HG02642 (cell line): ENCODE measurements around the gene RAB30.

Source experiments
- ATAC-seq: cut with Tn5 transposase; IDR thresholded peaks from one replicate; pipeline ENCODE4 v1.9.1; 2021; ENCODE audit warnings: mild to moderate bottlenecking; ENCODE audit not compliant: unreplicated experiment, poor library complexity

RAB30 gene

DNA sequence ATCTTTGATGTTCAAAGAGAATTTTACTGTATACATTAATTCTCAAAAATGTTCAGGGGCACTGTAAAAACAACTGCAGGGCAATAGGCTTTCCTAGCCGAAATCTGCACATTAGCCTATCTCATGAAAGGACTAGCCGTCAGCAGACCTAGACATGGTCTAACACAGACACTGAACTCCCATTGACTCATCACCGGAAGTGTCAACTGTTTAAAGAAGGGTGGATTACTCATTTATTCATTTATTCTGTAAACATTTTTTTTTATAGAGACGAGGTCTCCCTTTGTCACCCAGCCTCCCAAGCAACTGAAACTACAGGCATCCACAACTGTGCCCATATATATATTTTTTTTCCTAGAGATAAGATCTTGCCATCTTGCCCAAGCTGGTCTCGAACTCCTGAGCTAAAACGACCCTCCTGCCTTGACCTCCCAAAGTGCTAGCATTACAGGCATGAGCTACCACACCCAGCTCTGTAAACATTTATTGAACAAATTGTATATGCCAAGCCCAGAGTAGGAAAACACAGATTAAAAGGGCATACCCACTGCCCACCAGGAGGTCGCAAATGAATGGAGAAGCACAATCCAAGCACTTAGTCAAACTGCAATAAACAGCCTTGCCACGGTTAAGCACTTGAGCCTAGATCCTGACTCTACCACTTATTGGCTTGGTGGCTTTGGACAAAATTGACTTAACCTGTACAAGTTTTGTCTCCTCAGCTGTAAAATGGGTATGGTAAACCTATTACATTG lies 26.6 kb downstream of the RAB30 start:
- peak; percentile 76 for ATAC-seq

DNA sequence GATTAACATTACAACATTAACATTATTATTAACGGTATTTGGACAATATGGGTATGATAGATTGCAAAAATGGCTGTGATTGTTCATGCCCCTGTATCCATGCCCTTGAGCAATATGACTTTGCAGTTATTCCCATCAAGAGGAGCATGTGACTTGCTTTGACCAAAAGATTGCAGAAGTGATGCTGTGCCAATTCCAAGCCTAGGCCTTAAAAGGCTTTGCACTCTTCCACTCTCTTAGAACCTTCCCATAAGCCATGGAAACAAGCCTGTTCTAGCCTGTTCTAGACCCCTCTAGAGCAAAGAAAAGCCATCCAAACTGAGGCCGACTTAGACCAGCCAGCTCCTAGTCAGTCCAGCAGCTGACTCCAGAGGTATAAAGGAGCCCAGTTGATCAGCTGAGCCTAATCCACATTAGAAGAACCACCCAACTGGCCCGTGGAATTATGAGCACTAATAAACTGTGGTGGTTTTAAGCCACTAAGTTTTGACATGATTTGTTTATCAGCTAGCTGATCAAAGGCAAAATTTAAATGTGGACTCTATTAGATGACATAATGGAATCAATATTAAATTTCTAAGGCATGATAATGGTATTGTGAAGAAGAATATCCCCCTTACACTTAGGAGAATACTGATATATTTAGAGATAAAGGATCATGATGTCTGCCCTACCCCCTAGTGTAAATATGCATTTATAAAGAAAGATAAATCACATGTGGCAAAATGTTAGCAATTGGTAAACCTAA lies 28.6 kb downstream of the RAB30 start:
- ATAC-seq: no peak

DNA sequence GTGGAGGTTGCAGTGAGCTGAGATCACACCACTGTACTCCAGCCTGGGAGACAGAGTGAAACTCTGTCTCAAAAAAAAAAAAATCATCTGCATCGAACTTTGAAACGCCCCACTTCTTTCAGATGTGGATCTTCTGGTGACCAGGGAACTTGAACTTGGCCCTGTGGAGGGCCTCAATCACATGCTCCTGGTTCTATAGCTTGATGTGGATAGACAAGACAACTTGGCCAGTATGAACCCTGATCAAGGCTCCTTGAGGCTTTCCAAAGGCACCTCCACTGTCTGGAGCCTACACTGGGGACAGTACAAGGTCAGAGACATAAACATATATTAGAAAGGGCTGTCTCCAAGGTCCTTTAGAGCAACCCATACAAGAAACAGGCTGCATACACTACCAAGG lies 30.6 kb downstream of the RAB30 start:
- no peak for ATAC-seq

DNA sequence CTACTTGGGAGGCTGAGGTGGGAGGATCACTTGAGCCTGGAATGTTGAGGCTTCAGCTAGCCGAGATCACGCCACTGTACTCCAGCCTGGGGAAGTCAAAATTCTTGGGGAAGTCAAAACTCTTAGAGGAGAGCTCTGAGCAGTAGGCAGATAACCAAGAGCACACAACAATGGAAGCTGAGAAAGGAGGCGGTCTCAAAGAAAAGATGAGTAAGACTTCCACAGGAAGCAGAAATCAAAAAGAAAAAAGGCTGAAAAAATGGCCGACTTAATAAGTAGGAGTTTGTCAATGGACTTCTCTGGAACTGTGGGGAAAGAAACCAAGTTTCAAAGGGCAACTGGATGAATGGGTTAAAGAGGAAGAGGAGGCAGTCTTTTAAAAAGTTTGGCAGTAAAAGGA lies 32.1 kb downstream of the RAB30 start:
- ATAC-seq: no peak

DNA sequence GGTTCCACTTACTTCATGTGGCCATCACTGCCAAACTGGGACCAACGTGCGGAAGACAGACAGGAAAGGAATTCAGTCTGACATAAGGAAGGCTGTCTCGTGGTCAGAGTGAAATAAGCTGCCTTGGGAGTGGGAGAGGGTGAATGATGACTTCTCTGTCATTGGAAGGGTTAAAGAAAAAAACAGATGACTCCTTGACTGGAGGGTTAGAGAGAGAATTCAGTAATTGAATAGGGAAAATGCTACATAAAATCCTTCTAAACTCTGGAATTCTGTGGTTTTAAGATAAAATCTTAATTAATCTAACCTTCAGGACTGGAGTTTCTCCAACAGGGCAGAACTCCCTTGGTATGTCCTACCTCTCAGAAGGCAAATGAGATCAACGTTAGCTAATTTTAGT lies 33.8 kb downstream of the RAB30 start:
- ATAC-seq: no peak

DNA sequence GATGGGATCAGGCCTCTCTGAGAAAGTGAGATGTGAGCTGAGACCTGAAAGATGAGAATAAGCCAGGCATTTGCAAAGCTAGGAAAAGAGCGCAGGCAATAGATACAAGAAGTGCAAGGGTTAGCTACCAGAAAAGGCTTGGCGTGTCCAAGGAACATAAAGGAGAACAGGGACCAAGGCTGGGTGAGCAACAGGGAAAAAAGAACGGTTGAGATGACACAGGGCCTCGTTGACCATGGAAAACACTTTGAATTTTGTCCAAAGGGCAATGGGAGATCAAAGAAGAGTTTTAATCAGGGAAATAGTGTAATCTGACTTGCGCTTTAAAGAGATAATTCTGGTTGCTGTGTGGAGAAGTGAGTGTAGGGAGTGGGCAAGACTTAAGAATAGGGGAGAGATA lies 35.0 kb downstream of the RAB30 start:
- no peak for ATAC-seq

DNA sequence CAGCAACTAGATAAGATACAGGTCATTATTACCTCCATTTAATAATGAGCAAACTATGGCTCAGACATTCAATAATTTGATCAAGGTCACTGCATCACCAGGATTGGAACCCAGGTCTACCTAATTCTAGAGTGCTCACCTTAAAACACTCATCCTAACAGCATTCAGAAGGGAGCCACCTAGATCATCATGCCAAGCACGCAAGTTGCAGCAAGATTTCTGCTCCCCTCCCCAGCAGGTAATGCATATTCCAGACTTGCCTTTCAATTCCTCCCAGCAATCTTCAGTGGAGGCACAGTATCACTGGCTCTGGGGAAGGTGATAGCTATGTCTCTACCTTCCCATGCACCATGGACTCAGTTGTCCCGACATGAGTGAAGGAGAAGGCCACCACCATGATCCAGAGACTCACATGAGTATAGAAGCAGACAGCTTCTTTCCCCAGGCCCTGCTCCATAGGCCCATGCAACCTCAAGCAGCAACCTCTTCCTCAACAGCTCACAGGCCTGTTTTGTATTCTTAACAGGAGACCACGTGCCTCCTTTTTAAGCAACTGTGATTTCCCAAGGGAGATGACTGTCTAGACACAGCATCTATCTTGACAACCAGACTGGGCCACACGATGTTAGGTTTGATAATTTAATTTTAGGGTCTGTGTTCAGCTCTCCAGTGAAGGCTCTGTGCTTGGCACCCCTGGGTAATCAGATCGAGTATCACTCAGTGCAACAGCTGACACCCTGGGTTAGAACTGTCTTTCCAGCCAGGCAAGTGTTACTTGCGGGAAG lies 36.4 kb downstream of the RAB30 start:
- peak; percentile 74 for ATAC-seq

DNA sequence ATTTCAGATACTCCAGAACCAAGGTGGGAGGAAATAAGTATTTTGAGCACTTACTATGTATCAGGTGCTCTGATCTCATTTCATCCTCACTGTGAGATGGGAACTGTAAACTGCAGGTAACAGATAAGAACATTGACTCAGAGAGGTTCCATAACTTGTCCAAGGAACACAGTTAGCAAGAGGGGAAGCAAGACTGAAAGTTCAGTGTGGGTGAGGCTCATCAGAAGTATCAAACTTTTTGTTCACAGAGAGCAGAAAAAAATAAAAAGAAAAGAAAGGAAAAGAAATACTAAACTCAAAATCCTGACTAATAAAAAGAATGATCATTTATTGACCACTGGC lies 37.1 kb downstream of the RAB30 start:
- ATAC-seq: no peak

DNA sequence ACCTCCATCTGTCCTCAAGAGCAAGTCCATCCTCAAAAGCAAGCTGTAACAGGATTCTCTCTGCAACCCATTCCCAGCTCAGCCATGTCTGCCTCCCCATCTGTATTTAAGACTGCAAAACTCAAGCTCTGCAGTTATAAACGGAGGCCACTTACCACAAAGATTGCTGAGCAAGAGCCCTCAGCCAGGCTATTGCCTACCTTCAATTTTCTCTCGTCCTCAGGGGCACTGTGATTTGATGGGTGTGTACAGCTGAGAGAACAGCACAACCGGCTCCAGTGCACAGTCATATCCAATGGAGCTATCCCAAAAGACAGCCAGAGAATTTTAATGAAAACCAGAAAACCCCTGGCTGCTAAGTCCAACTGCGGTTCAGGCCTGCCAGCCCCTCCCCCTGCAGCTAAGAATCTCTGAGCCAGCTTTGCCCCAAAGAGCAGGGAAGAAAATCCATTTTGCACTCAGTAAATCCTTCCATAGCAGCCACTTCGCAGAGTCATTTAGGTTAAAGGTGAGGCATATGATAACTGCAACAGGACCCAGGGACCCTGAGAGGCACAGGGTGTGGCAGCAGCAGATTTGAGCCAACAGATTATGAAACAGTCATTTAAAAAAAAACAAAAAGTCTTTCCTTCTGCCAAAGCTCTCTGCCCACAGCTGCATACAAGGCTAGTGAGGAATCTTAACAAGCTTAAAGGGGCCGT lies 37.6 kb downstream of the RAB30 start:
- no peak for ATAC-seq

DNA sequence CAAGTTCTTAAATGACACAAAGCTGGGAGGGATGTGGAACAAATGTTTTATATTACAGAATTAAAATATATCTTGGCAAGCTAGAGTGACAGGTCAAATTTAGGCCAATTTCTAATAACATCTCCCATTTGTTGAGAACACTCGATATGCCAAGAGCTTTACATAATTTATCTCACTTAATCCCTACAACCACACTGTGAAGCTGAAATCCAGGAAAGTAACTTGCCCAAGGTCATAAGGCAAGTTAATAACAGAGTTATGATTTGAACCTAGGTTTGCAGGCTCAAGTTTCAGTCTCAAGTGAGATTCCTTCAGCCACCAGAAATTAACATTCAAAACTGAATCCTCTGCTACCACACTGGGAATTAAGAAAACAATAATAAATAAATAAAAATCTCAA lies 38.3 kb downstream of the RAB30 start:
- no peak for ATAC-seq

DNA sequence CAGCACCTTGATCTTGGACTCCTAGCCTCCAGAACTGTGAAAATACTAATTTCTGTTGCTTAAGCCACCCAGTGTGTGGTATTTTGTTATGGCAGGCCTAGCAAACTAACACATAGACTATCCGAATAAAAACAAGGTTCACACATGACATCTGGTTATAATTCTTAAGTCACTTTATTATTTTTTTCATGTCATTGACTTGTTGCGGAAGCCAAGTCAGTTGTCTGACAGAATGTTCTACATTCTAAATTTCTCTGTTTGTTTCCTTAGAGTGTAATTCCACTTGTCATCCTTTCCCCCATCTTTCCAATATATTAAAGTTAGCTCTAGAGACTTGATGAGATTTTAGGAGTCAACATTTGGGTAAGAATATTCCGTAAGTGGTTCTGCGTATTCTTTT lies 40.6 kb downstream of the RAB30 start:
- no peak for ATAC-seq

DNA sequence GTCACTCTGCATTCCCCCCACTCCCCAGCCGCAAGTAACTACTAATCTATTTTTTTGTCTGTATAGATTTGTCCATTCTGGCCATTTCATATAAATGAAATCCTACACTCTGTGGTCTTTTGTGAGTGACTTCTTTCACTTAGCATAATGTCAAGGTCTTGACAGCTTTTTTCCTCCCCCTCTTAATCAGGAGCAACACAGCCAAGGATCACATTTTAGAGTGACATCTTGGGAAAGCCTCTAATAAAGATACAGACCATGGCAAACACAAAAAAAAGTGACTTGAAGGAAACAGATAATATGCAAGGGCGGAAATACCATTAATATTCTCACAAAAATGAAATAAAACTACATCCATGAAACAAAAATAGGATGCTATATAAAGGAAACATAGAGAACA lies 43.9 kb downstream of the RAB30 start:
- ATAC-seq: no peak

DNA sequence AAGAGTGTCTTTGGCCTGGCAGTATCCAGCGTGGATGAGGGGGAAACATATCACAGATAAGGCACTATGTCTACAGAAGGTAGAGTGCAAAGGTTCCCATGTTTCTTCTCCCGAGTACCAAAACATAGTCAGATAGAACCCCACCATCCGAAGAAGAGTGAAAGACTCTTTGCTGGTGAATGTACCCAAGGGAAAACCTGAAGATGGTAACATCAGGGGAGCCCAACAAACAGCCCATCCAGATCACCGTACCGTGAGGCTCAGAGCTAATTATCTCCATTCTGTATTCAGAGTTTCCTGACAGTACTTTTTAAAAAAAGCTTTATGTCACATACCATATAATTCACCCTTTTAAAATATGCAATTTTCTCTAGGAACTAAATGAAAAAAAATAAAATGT lies 44.4 kb downstream of the RAB30 start:
- ATAC-seq: no peak

DNA sequence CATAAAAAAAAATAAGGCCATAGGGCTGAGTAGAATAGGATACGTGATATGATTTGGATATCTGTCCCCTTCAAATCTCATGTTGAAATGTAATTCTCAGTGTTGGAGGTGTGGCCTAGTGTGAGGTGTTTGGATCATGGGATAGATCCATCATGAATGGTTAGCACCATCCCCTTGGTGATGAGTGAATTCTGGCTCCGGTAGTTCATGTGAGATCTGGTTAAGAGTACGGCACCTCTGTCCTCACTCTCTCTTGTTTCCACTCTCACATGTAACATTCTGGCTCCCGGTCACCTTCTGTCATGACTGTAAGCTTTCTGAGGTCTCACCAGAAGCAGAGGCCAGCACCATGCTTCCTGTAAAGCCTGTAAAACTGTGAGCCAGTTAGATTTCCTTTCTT lies 45.5 kb downstream of the RAB30 start:
- no peak for ATAC-seq

DNA sequence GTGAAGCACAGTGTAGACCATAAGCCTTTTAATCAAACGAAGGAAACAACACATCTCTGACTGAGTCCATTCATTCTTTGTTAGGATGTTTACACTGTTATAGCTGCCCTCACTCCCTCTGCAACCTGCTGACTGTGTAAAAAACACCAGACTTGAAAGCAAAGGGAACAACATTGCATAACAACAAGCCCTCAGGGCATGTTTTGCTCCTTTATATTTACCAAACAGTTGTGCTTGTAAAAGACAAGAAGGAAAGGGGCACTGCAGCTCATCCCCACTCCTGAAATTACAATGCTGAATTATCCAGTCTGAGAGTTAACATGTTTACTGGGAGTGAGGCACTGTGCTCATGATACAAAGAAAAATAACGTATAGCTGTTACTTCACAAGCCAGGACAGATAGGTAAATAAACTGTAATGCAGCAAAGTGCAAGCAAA lies 46.4 kb downstream of the RAB30 start:
- ATAC-seq: no peak

DNA sequence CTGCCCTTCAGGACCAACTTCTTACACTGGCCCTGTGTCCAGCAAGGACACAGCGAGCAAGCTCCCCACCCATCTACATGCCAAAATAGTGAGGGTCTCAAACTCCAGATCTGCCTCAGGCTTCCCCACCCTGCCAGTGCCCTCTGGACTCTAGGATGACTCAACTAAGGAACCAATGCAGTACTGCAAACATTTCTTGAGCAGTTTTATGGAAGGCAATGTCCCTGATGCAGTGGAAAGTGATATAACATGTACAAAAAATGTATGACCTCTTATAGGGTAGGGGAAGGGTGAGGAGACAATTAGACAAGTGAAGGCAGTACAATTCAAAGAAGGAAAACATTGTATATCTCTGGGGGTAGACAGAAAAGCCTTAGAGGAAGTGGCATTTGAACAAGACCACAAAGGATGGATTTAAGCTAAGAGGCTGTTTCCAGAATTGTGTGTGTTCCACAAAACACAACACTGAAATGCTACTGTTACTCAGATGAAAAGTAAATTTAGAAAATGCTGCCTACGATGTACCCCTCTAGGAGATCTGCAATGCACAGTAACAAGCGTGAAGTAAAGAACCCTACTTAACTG lies 47.3 kb downstream of the RAB30 start:
- no peak for ATAC-seq

DNA sequence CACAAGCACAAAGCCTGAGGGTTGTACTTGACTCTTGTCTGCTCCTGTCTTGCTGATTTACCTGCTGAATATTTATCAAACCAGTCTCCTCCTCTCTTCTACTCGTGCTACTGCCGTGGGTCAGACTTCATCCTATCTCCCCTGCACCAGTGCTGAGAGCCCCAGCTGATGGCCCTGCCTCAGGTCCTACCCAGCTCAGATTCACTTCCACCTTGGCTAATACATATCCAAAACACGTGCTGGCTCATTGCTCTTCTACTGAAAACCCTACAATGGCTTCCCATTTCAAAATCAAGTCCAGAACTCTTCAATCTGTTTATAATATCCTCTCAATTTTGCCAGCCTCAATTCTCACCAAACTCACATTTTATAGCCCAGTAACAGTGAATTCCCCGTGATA lies 48.3 kb downstream of the RAB30 start:
- ATAC-seq: no peak

DNA sequence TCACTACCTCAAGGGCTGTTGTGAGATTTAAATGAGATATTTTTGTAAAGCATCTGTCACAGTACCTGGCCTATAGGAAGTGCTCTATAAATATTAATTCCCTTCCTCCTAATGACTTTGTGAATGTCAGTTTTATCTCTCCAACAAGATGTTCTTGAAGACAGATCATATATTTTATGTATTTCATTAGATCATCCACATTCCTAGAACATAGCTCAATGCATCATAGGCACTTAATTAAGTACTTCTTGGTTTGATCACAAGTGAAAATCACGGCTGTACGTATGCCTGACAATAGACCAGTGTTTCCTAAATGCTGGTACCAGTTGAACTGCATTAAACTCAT lies 49.9 kb downstream of the RAB30 start:
- ATAC-seq: no peak

DNA sequence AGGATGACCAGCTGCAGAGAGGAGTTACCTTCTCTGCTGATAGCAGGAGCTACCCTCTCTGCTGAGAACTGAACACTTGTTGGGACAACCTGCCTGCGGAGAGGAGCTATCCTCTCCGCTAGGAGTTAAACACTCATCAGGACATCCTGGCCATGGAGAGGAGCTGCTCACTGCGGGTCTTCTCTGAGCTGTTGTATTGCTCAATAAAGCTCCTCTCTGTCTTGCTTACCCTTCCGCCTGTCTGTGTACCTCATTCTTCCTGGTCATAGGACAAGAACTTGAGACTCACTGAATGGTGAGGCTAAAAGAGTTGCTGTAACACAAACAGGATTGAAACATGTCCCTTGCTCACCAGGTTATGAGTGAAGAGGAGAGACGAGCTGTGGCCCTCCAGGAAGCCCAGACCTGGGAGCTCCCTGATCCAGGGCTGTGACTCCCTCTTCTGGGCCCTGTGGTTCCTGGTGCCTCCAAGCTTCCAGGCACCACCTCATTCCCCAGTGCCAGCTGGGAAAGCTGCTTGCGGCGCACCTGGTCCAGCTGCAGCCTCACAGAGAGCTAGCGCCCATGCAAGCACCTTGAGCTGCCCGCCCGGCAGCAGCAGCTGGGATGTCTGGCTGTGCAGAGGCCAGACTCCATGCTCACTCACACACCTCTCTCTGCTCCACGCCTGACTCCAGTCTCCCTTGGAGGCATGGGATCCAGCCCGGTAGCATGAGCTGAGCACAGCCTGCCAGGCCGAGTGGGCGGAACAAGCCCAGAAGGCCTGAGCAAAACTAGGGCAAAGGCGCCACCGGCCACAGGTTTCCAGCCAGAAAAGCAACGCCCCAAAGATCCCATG lies 50.5 kb downstream of the RAB30 start:
- no peak for ATAC-seq
